Sigmoid colon (tissue), 7 donors: Measurements from ENCODE around the gene PIWIL1. TPM values are rescaled to one million over a fixed set of nuclear protein-coding genes. Genes with fewer than 3 reads are reported as not detected.

Experiments used
- DNase-seq: peaks from one replicate; pipeline ENCODE4 v3.0.0-alpha.2; 2019
- H3K27ac ChIP-seq, 4 donors: fragments of 200-600 bp; sonication (generic); one replicate each; pipeline ENCODE4 v1.5.1; 2016 to 2019; ENCODE audit warnings: mild to moderate bottlenecking in 1 of 4
- H3K27me3 ChIP-seq, 3 donors: fragments of 200-600 bp; sonication (generic); one replicate each; pipeline ENCODE4 v1.5.1; 2019; ENCODE audit warnings: mild to moderate bottlenecking in 1 of 3
- H3K36me3 ChIP-seq, 4 donors: fragments of 200-600 bp; sonication (generic); one replicate each; pipeline ENCODE4 v1.5.1; 2016 to 2019
- H3K4me1 ChIP-seq, 4 donors: fragments of 200-600 bp; sonication (generic); one replicate each; pipeline ENCODE4 v1.5.1; 2017 to 2019
- H3K4me3 ChIP-seq, 4 donors: fragments of 200-600 bp; sonication (generic); one replicate each; pipeline ENCODE4 v1.5.1; 2017 to 2019; ENCODE audit warnings: mild to moderate bottlenecking in 2 of 4, moderate library complexity in 1 of 4
- H3K9me3 ChIP-seq, 4 donors: fragments of 200-600 bp in 3 of 4; sonication (generic) in 3 of 4; one replicate each; pipeline versions ENCODE4 v1.5.1 to v1.6.1; 2013 to 2019
- EP300 ChIP-seq, 4 donors: sonication (generic); formaldehyde crosslinking; IDR thresholded peaks; one replicate each; pipeline ENCODE4 v1.6.1; 2017; ENCODE audit warnings: antibody characterized with exemption in 4 of 4
- POLR2A ChIP-seq, 2 donors: fragments of 450-650 bp; IDR thresholded peaks; one replicate each; pipeline ENCODE4 v1.6.1; 2016; ENCODE audit warnings: antibody characterized with exemption in 2 of 2, mild to moderate bottlenecking in 2 of 2, moderate library complexity in 2 of 2
- POLR2AphosphoS5 ChIP-seq, 4 donors: sonication (generic); formaldehyde crosslinking; IDR thresholded peaks; one replicate each; pipeline ENCODE4 v1.6.1; 2017; ENCODE audit warnings: antibody characterized with exemption in 4 of 4
- WGBS, 2 donors: extraction: QIAGEN DNeasy Blood & Tissue Kit; methylation state at CpG; one replicate each; pipeline ENCODE4 v1.1.7; 2013; 5-methylcytosine and 5-hydroxymethylcytosine counted together
- intact Hi-C: fragments of 100-400 bp; cut with DNase I; formaldehyde crosslinking; loops from one replicate; pipeline ENCODE4 v1.15.1; 2023
- polyA plus RNA-seq, 3 donors: library from polyadenylated mRNA; stranded (reverse); fragments of 200-250 nt; gene quantifications; one replicate each; pipeline ENCODE4 v1.2.3, GENCODE V29; 2013
- total RNA-seq, 4 donors: library from RNA; depleted of rRNA; stranded (reverse); fragments of >200 nt; gene quantifications; one replicate each; pipeline ENCODE4 v1.1.0, GENCODE V29; 2016
- TF ChIP-seq, protein P1 (sequence below), 4 experiments: fragments of 450-650 bp in 3 of 4; fragments of 200-600 bp in 1 of 4; IDR thresholded peaks; one replicate each; pipeline ENCODE4 v1.5.1; 2016 to 2019; ENCODE audit warnings: antibody characterized with exemption in 4 of 4, mild to moderate bottlenecking in 3 of 4, moderate library complexity in 2 of 4
- donor health status: healthy with polysubstance abuse.
- donor health status: Bipolar disorder and iron deficiency.
- donor health status: healthy.

PIWIL1 gene
- total and polyA plus RNA-seq, 7 donors: not detected

DNA sequence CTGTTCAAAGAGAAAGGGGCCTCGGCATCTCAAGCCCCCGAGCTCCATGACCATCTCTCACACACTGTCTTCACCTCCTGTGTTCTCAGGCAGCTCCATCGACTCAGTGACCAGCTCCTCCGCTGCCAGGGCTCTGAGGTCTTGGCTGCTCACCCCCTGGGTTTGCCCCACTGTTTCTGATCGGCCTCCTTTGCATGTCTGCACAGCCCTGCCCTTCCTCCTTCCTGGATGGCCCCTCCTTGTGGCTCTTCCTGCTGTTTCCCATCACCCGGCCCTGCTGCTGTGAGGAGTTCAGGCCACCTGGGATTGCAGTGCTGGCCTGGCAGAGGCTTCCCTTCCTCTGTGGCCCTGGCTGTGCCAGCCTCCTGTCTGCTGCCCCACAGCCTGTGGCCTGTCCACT is 38.1 kb upstream of the PIWIL1 start:
- WGBS, 2 donors: 64 to 71% methylated on average over 6 of the region's 6 CpGs
- H3K36me3 ChIP-seq: no peaks in the 10 kb centered on the region
- peaks cover 0 to 9% (median 2%) of the 10 kb centered on the region in 4 donors for H3K4me1 ChIP-seq
- H3K9me3 ChIP-seq: no peaks in the 10 kb centered on the region
- H3K4me3 ChIP-seq: no peak overlapping the region
- no peak overlapping the region for H3K27ac ChIP-seq
- TF ChIP-seq POLR2AphosphoS5 (IDR thresholded peaks at IDR 0.05): no peak
- TF ChIP-seq, protein P1, sequence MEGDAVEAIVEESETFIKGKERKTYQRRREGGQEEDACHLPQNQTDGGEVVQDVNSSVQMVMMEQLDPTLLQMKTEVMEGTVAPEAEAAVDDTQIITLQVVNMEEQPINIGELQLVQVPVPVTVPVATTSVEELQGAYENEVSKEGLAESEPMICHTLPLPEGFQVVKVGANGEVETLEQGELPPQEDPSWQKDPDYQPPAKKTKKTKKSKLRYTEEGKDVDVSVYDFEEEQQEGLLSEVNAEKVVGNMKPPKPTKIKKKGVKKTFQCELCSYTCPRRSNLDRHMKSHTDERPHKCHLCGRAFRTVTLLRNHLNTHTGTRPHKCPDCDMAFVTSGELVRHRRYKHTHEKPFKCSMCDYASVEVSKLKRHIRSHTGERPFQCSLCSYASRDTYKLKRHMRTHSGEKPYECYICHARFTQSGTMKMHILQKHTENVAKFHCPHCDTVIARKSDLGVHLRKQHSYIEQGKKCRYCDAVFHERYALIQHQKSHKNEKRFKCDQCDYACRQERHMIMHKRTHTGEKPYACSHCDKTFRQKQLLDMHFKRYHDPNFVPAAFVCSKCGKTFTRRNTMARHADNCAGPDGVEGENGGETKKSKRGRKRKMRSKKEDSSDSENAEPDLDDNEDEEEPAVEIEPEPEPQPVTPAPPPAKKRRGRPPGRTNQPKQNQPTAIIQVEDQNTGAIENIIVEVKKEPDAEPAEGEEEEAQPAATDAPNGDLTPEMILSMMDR (IDR thresholded peaks at IDR 0.05): no peak
- TF ChIP-seq EP300 (IDR thresholded peaks at IDR 0.05): no peak
- no peak for TF ChIP-seq POLR2A (IDR thresholded peaks at IDR 0.05)
- intact Hi-C loops: no loop called here
- DNase-seq: no peak
- peaks cover 0 to 24% (median 20%) of the 10 kb centered on the region in 3 donors for H3K27me3 ChIP-seq

DNA sequence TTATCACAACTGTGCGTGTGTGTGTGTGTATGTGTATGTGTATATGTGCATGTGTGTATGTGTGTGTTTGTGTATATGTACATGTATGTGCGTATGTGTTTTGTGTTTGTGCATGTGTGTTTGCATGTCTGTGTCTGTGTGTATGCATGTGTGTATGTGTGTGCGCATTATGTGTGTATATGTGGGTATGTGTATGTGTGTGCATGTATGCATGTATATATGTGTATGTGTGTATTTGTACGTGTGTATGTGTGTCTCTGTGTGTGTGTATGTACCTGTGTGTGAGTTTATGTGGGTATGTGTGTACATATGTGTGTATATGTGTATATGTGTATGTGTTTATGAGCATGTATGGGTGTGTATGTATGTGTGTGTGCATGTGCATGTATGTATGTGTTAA is 37.6 kb upstream of the PIWIL1 start:
- WGBS, 2 donors: 89 to 91% methylated on average over 4 of the region's 4 CpGs
- no peak for DNase-seq
- Histone ChIP-seq H3K9me3 (no peaks in the 10 kb centered on the region), H3K27ac (no peak overlapping the region), H3K4me3 (no peak overlapping the region), H3K36me3 (no peaks in the 10 kb centered on the region), H3K4me1 (peaks cover 0 to 12% (median 2%) of the 10 kb centered on the region in 4 donors), H3K27me3 (peaks cover 0 to 24% (median 20%) of the 10 kb centered on the region in 3 donors)
- intact Hi-C loops: no loop called here
- TF ChIP-seq POLR2A (IDR thresholded peaks at IDR 0.05) (no peak), EP300 (IDR thresholded peaks at IDR 0.05) (no peak)

DNA sequence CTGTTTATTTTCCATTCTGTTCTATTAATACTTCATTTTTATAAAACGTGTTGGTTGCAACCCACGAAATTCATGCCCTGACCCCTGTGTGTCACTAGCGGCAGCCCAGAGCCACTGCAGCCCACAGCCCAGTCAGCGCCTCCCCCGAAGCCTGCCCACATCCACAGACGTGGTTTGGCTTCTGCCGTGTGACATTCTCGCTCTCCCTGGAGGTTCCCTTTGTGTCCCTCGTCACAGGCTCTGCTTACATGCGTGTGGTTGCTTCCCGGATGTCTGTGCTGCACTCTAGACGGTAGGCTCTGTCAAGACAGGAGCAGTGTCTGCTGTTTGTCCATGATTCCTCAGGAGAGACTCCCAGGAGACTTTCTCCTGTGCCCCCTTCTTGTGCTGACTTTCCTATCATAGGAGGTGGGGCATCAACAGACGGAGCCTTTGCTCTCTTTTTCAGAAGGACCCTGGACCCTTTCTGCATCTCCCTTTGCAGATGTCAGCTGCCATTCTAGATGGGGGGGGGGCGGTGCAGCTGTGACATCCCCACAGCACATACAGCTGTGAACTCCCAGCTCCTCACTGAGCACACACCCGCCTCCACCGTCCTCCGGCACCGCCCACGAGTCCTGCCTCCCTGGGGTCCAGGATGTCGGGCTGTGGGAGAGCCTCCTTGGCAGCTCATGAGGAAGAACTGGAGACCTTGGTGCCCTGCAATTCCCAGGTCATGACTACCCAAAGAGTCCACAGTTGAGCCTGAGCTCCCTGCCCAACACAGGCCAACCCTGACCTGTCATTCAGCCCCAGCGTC is 36.8 kb upstream of the PIWIL1 start:
- H3K36me3 ChIP-seq: no peaks in the 10 kb centered on the region
- 72 to 75% methylated on average over 21 of the region's 21 CpGs for WGBS, 2 donors
- intact Hi-C loops: no loop called here
- H3K9me3 ChIP-seq: no peaks in the 10 kb centered on the region
- H3K27me3 ChIP-seq: peaks cover 0 to 24% (median 20%) of the 10 kb centered on the region in 3 donors
- peaks cover 0 to 12% (median 2%) of the 10 kb centered on the region in 4 donors for H3K4me1 ChIP-seq
- H3K27ac ChIP-seq: no peak overlapping the region
- no peak for TF ChIP-seq POLR2A (IDR thresholded peaks at IDR 0.05)
- TF ChIP-seq, protein P1 (IDR thresholded peaks at IDR 0.05): no peak
- no peak for TF ChIP-seq EP300 (IDR thresholded peaks at IDR 0.05)
- no peak for DNase-seq
- no peak overlapping the region for H3K4me3 ChIP-seq

GRCh38 chr12:130301559-130301958 is 36.1 kb upstream of the PIWIL1 start:
- no peak for DNase-seq
- no peaks in the 10 kb centered on the region for H3K9me3 ChIP-seq
- intact Hi-C loops: no loop called here
- peaks cover 0 to 24% (median 20%) of the 10 kb centered on the region in 3 donors for H3K27me3 ChIP-seq
- no peak overlapping the region for H3K4me3 ChIP-seq
- no peaks in the 10 kb centered on the region for H3K36me3 ChIP-seq
- H3K27ac ChIP-seq: no peak overlapping the region
- TF ChIP-seq EP300 (IDR thresholded peaks at IDR 0.05): no peak
- no peak for TF ChIP-seq POLR2A (IDR thresholded peaks at IDR 0.05)
- TF ChIP-seq, protein P1 (IDR thresholded peaks at IDR 0.05): no peak
- TF ChIP-seq POLR2AphosphoS5 (IDR thresholded peaks at IDR 0.05): no peak
- peaks cover 0 to 12% (median 2%) of the 10 kb centered on the region in 4 donors for H3K4me1 ChIP-seq
- WGBS, 2 donors: 80% methylated on average over 14 of the region's 14 CpGs

DNA sequence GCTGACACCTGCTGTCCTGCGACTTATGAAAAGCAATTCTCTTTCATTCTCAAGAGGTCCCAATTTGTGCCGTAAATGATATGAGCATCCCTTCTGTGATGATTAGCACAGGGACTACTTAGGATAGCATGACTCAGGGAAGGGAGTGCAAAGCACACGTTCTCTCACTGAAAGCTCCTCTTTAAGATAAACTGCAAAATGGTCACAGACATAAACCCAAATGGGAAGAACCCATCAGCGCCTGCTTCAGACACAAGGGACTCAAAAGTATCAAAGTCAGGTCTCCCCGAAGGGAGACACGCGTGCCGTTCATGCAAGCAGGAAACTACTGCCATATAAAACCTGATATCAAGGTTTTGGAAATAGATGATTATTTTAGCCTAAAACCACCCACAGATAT is 33.9 kb upstream of the PIWIL1 start:
- intact Hi-C loops: no loop called here
- Histone ChIP-seq H3K36me3 (no peaks in the 10 kb centered on the region), H3K4me1 (peaks cover 0 to 12% (median 2%) of the 10 kb centered on the region in 4 donors), H3K27ac (no peak overlapping the region), H3K9me3 (no peaks in the 10 kb centered on the region), H3K4me3 (no peak overlapping the region), H3K27me3 (peaks cover 0 to 24% (median 20%) of the 10 kb centered on the region in 3 donors)
- TF ChIP-seq POLR2AphosphoS5 (IDR thresholded peaks at IDR 0.05) (no peak), POLR2A (IDR thresholded peaks at IDR 0.05) (no peak)
- TF ChIP-seq, protein P1 (IDR thresholded peaks at IDR 0.05): no peak
- WGBS, 2 donors: 81 to 85% methylated on average over 8 of the region's 8 CpGs
- DNase-seq: no peak
